Kidney (tissue), 14 donors: ENCODE measurements around the gene SLCO3A1. TPM values are rescaled to one million over a fixed set of nuclear protein-coding genes. Genes with fewer than 3 reads are reported as not detected.

Source experiments
- DNase-seq, 5 donors: peaks; one replicate each; pipeline ENCODE4 v3.0.0-alpha.2; 2013 to 2020
- FAIRE-seq: peaks from 2 replicates; lab custom pipeline; 2012; peaks lifted over from hg19 to GRCh38; lab: Jason Lieb, UNC
- H3K27ac ChIP-seq, 2 donors: one replicate each; pipeline ENCODE4 v1.7.0; 2013; ENCODE audit warnings: low read depth in 2 of 2, low read length in 2 of 2, inconsistent platforms in 1 of 2
- H3K27me3 ChIP-seq: one replicate; pipeline ENCODE4 v1.7.1; 2013; ENCODE audit warnings: low read length, inconsistent platforms; ENCODE audit not compliant: control insufficient read depth, insufficient read depth
- H3K36me3 ChIP-seq, 3 donors: one replicate each; pipeline versions ENCODE4 v1.7.0 to v1.7.1; 2013; ENCODE audit warnings: low read length in 3 of 3, control low read depth in 1 of 3, inconsistent platforms in 1 of 3; ENCODE audit not compliant: insufficient read depth in 3 of 3, control insufficient read depth in 2 of 3
- H3K4me1 ChIP-seq, 3 donors: one replicate each; pipeline versions ENCODE4 v1.7.0 to v1.7.1; 2013; ENCODE audit warnings: low read length in 3 of 3, inconsistent platforms in 1 of 3, low read depth in 1 of 3; ENCODE audit not compliant: control insufficient read depth in 2 of 3, insufficient read depth in 2 of 3
- H3K4me3 ChIP-seq, 3 donors: one replicate each; pipeline versions ENCODE4 v1.7.0 to v1.8.1; 2013; ENCODE audit warnings: low read length in 3 of 3, control low read depth in 1 of 3, inconsistent platforms in 1 of 3
- H3K9ac ChIP-seq, 3 donors: one replicate each; pipeline versions ENCODE4 v1.7.0 to v1.7.1; 2013; ENCODE audit warnings: low read length in 3 of 3, control low read depth in 1 of 3, inconsistent platforms in 1 of 3
- H3K9me3 ChIP-seq, 3 donors: one replicate each; pipeline versions ENCODE4 v1.7.0 to v1.7.1; 2013; ENCODE audit warnings: low read length in 3 of 3, control low read depth in 1 of 3, inconsistent platforms in 1 of 3; ENCODE audit not compliant: control insufficient read depth in 2 of 3, insufficient read depth in 1 of 3
- CTCF ChIP-seq: IDR thresholded peaks from 3 replicates; pipeline ENCODE4 v1.5.1; 2012; ENCODE audit warnings: mild to moderate bottlenecking, moderate library complexity, borderline replicate concordance; ENCODE audit not compliant: insufficient read depth; ENCODE audit errors: extremely low read depth
- intact Hi-C: fragments of 100-400 bp; cut with DNase I; formaldehyde crosslinking; loops from one replicate; pipeline ENCODE4 v1.11.1; 2022
- polyA plus RNA-seq: library from polyadenylated mRNA; stranded (reverse); fragments of 350-450 nt; fragmentation: Illumina TruSeq; extraction: RNeasy Lipid Tissue Mini Kit (QIAGEN cat#74804); gene quantifications from one replicate; pipeline ENCODE4 v1.2.3, GENCODE V29; 2014; ENCODE audit warnings: low read depth, low replicate concordance; ENCODE audit not compliant: insufficient read depth
- total RNA-seq: library from RNA; stranded (reverse); fragmentation: NEBNext Ultra II Directional; extraction: Animal tissue kit (Norgen Biotek cat#: 25700); gene quantifications from one replicate; pipeline ENCODE4 v1.2.1, GENCODE V29; 2021
- donor health status: control.
- donor health status: control.
- donor health status: control.
- donor health status: control.
- donor health status: control.
- donor health status: DM: yes; HTN: yes; CAD: no.
- donor health status: Normal renal cell carcinoma (clear cell type).

Gene SLCO3A1
- total and polyA plus RNA-seq, 2 donors from 2014 or later = 12.8 to 59.4 TPM

- Histone ChIP-seq H3K4me1 (peaks cover 0 to 25% (median 6%) of the 10 kb centered on the region in 3 donors), H3K27me3 (no peaks in the 10 kb centered on the region), H3K9ac (no peak overlapping the region), H3K4me3 (no peak overlapping the region), H3K27ac (no peak overlapping the region), H3K9me3 (no peaks in the 10 kb centered on the region), H3K36me3 (no peaks in the 10 kb centered on the region)
- FAIRE-seq (no peak), DNase-seq (peak in 3 of 5 donors; percentile 38 to 70 (median 69))
- intact Hi-C loops = no loop called here
- no peak for TF ChIP-seq CTCF
Observed at GRCh38 chr15:92164327-92165000, 311.0 kb downstream of the SLCO3A1 start.

GRCh38 chr15:92165001-92165346, 311.5 kb downstream of the SLCO3A1 start:
- Histone ChIP-seq H3K27ac (no peak overlapping the region), H3K36me3 (no peaks in the 10 kb centered on the region)
- FAIRE-seq = no peak

GRCh38 chr15:92166029-92166428, 312.5 kb downstream of the SLCO3A1 start:
- Histone ChIP-seq H3K4me3 (no peak overlapping the region), H3K9me3 (no peaks in the 10 kb centered on the region), H3K4me1 (peaks cover 0 to 22% (median 6%) of the 10 kb centered on the region in 3 donors), H3K27me3 (no peaks in the 10 kb centered on the region), H3K36me3 (no peaks in the 10 kb centered on the region), H3K9ac (peak overlapping the region in 1 of 3 donors; percentile 31), H3K27ac (peak overlapping the region in 1 of 2 donors; percentile 15)
- intact Hi-C loops = no loop called here
- FAIRE-seq (no peak), DNase-seq (no peak)
- no peak for TF ChIP-seq CTCF

More at GRCh38 chr15:92165001-92165346, 311.5 kb downstream of the SLCO3A1 start:
- no peak overlapping the region for H3K4me3 ChIP-seq
- no peak for TF ChIP-seq CTCF
- H3K4me1 ChIP-seq = peaks cover 0 to 25% (median 6%) of the 10 kb centered on the region in 3 donors
- H3K27me3 ChIP-seq = no peaks in the 10 kb centered on the region
- DNase-seq = no peak
- no peak overlapping the region for H3K9ac ChIP-seq
- intact Hi-C loops = no loop called here
- H3K9me3 ChIP-seq = no peaks in the 10 kb centered on the region
